CD4-positive, alpha-beta T cell treated with Interleukin-12 subunit alpha and Interleukin-12 subunit beta, for 1 hour (primary cell): ENCODE data around the gene RIMS4.

Experiments
- DNase-seq: peaks from one replicate; pipeline ENCODE4 v3.0.0-alpha.2; 2020

The RIMS4 gene

GRCh38 chr20:44737116-44737515 is 73.2 kb downstream of the RIMS4 start:
- no peak for DNase-seq

GRCh38 chr20:44736170-44737021 is 74.0 kb downstream of the RIMS4 start:
- peak; percentile 53 for DNase-seq

- DNase-seq: no peak
These were observed 74.6 kb downstream of the RIMS4 start for GRCh38 chr20:44735816-44736169.

- no peak for DNase-seq
These were observed 75.4 kb downstream of the RIMS4 start for GRCh38 chr20:44734938-44735337.

- peak; percentile 60 for DNase-seq
These were observed 76.8 kb downstream of the RIMS4 start for GRCh38 chr20:44733341-44734069.

- DNase-seq: no peak
These were observed 78.0 kb downstream of the RIMS4 start for GRCh38 chr20:44732327-44732726.

GRCh38 chr20:44731657-44732056 is 78.7 kb downstream of the RIMS4 start:
- no peak for DNase-seq

GRCh38 chr20:44730441-44730840 is 79.9 kb downstream of the RIMS4 start:
- DNase-seq: no peak

GRCh38 chr20:44728801-44729443 is 81.4 kb downstream of the RIMS4 start:
- no peak for DNase-seq

- DNase-seq: no peak
These were observed 82.7 kb downstream of the RIMS4 start for GRCh38 chr20:44727651-44728050.

GRCh38 chr20:44727039-44727438 is 83.3 kb downstream of the RIMS4 start:
- no peak for DNase-seq

GRCh38 chr20:44725837-44726236 is 84.5 kb downstream of the RIMS4 start:
- DNase-seq: no peak

- no peak for DNase-seq
These were observed 85.8 kb downstream of the RIMS4 start for GRCh38 chr20:44724423-44725091.

- DNase-seq: no peak
These were observed 86.5 kb downstream of the RIMS4 start for GRCh38 chr20:44723798-44724362.

GRCh38 chr20:44723391-44723790 is 87.0 kb downstream of the RIMS4 start:
- no peak for DNase-seq

GRCh38 chr20:44722990-44723389 is 87.4 kb downstream of the RIMS4 start:
- no peak for DNase-seq

GRCh38 chr20:44721785-44722054 is 88.6 kb downstream of the RIMS4 start:
- DNase-seq: no peak

GRCh38 chr20:44720997-44721784 is 89.2 kb downstream of the RIMS4 start:
- no peak for DNase-seq

- no peak for DNase-seq
These were observed 89.7 kb downstream of the RIMS4 start for GRCh38 chr20:44720621-44720996.

GRCh38 chr20:44719841-44720240 is 90.5 kb downstream of the RIMS4 start:
- DNase-seq: no peak

GRCh38 chr20:44717986-44718385 is 92.4 kb downstream of the RIMS4 start:
- no peak for DNase-seq
